ENCODE data around the gene HOXB4. TPM values are rescaled to one million over a fixed set of nuclear protein-coding genes. Genes with fewer than 3 reads are reported as not detected.

HOXB4 gene
- total RNA-seq, 1 experiment from 2014 or later: 2.0 TPM

- Histone ChIP-seq H3K9me2 (ENCODE audit: insufficient read depth) (no peaks in the 10 kb centered on the region), H3K4me3 (no peak overlapping the region), H3K36me3 (ENCODE audit: low read depth) (no peaks in the 10 kb centered on the region), H3F3A (ENCODE audit: insufficient read depth, low read depth) (no peaks in the 10 kb centered on the region), H4K20me1 (ENCODE audit: insufficient read depth) (no peaks in the 10 kb centered on the region), H3K9me3 (ENCODE audit: insufficient read depth, low read depth) (no peaks in the 10 kb centered on the region), H3K27ac (no peak overlapping the region), H2AFZ (no peak overlapping the region), H3K4me1 (replicated peaks; ENCODE audit: insufficient read depth) (no peaks in the 10 kb centered on the region), H3K4me2 (peak overlapping the region; percentile 67; the same call in 1 of the 2 replicates), H3K27me3 (ENCODE audit: insufficient read depth, low read depth) (no peaks in the 10 kb centered on the region), H3K79me2 (ENCODE audit: low read depth) (no peaks in the 10 kb centered on the region)
- DNase-seq: no peak
- ChIA-PET POLR2A (ENCODE audit: unreplicated experiment) (no interaction called here), CTCF (no interaction called here)
- no peak for TF ChIP-seq EZH2 (IDR thresholded peaks at IDR 0.05; ENCODE audit: low read depth)
- TF ChIP-seq, protein P1, sequence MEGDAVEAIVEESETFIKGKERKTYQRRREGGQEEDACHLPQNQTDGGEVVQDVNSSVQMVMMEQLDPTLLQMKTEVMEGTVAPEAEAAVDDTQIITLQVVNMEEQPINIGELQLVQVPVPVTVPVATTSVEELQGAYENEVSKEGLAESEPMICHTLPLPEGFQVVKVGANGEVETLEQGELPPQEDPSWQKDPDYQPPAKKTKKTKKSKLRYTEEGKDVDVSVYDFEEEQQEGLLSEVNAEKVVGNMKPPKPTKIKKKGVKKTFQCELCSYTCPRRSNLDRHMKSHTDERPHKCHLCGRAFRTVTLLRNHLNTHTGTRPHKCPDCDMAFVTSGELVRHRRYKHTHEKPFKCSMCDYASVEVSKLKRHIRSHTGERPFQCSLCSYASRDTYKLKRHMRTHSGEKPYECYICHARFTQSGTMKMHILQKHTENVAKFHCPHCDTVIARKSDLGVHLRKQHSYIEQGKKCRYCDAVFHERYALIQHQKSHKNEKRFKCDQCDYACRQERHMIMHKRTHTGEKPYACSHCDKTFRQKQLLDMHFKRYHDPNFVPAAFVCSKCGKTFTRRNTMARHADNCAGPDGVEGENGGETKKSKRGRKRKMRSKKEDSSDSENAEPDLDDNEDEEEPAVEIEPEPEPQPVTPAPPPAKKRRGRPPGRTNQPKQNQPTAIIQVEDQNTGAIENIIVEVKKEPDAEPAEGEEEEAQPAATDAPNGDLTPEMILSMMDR (conservative IDR thresholded peaks at IDR 0.05): no peak
- BruUV-seq (replicated peaks): no TSS peak
- intact Hi-C loops (cut with micrococcal nuclease; ENCODE audit: unreplicated experiment): no loop called here
These were observed 24.3 kb downstream of the HOXB4 start for GRCh38 chr17:48553826-48554225.

GRCh38 chr17:48553190-48553547 lies 25.0 kb downstream of the HOXB4 start:
- DNase-seq: no peak
- Histone ChIP-seq H3K9me3 (ENCODE audit: insufficient read depth, low read depth) (no peaks in the 10 kb centered on the region), H3K9me2 (ENCODE audit: insufficient read depth) (no peaks in the 10 kb centered on the region), H3K79me2 (ENCODE audit: low read depth) (no peaks in the 10 kb centered on the region), H3K27me3 (ENCODE audit: insufficient read depth, low read depth) (no peaks in the 10 kb centered on the region), H3K4me1 (replicated peaks; ENCODE audit: insufficient read depth) (no peaks in the 10 kb centered on the region), H3K4me2 (no peak overlapping the region), H2AFZ (no peak overlapping the region), H4K20me1 (ENCODE audit: insufficient read depth) (no peaks in the 10 kb centered on the region), H3F3A (ENCODE audit: insufficient read depth, low read depth) (no peaks in the 10 kb centered on the region), H3K36me3 (ENCODE audit: low read depth) (no peaks in the 10 kb centered on the region), H3K4me3 (no peak overlapping the region), H3K27ac (no peak overlapping the region)
- no TSS peak for BruUV-seq (replicated peaks)
- ChIA-PET CTCF (no interaction called here), POLR2A (ENCODE audit: unreplicated experiment) (no interaction called here)
- TF ChIP-seq, protein P1 (conservative IDR thresholded peaks at IDR 0.05): no peak
- no peak for TF ChIP-seq EZH2 (IDR thresholded peaks at IDR 0.05; ENCODE audit: low read depth)
- intact Hi-C loops (cut with micrococcal nuclease; ENCODE audit: unreplicated experiment): no loop called here

GRCh38 chr17:48552466-48553189 lies 25.5 kb downstream of the HOXB4 start:
- ChIA-PET CTCF (no interaction called here), POLR2A (ENCODE audit: unreplicated experiment) (no interaction called here)
- no peaks in the 10 kb centered on the region for H3K79me2 ChIP-seq (ENCODE audit: low read depth)
- no TSS peak for BruUV-seq (replicated peaks)
- no peaks in the 10 kb centered on the region for H3K9me3 ChIP-seq (ENCODE audit: insufficient read depth, low read depth)
- intact Hi-C loops (cut with micrococcal nuclease; ENCODE audit: unreplicated experiment): no loop called here
- no peak overlapping the region for H3K4me3 ChIP-seq
- no peak overlapping the region for H3K27ac ChIP-seq
- H3F3A ChIP-seq (ENCODE audit: insufficient read depth, low read depth): no peaks in the 10 kb centered on the region
- H3K4me1 ChIP-seq (replicated peaks; ENCODE audit: insufficient read depth): no peaks in the 10 kb centered on the region
- H2AFZ ChIP-seq: no peak overlapping the region
- no peak overlapping the region for H3K4me2 ChIP-seq
- H3K27me3 ChIP-seq (ENCODE audit: insufficient read depth, low read depth): no peaks in the 10 kb centered on the region
- H3K9me2 ChIP-seq (ENCODE audit: insufficient read depth): no peaks in the 10 kb centered on the region
- no peak for TF ChIP-seq EZH2 (IDR thresholded peaks at IDR 0.05; ENCODE audit: low read depth)
- TF ChIP-seq, protein P1 (conservative IDR thresholded peaks at IDR 0.05): no peak
- H3K36me3 ChIP-seq (ENCODE audit: low read depth): no peaks in the 10 kb centered on the region
- no peaks in the 10 kb centered on the region for H4K20me1 ChIP-seq (ENCODE audit: insufficient read depth)
- no peak for DNase-seq

All from PC-9 (cell line).